A549 (cell line): Measurements from ENCODE around the gene FGFR4. TPM values are rescaled to one million over a fixed set of nuclear protein-coding genes. Genes with fewer than 3 reads are reported as not detected.
A peak's percentile ranks its signal among the peaks of the same experiment; 100 is the strongest.

Experiments used
- ATAC-seq, 2 experiments: fragments of 200-7000 bp in 1 of 2; fragments of >200 bp in 1 of 2; cut with Nextera tagmentation in 1 of 2; cut with Tn5 transposase in 1 of 2; 3 replicates each; pipeline versions ENCODE4 v1.8.0 to v1.9.1; 2018 to 2020; ENCODE audit warnings: mild to moderate bottlenecking in 1 of 2, moderate library complexity in 1 of 2
- CTCF ChIA-PET: fragments of 300-600 bp; sonication (Branson Sonifier 250); formaldehyde crosslinking; extraction: SDS; loops from one replicate; lab custom pipeline; 2021; ENCODE audit warnings: antibody characterized with exemption, inconsistent platforms; lab: Yijun Ruan, JAX
- POLR2A ChIA-PET: fragments of 350-600 bp; formaldehyde crosslinking; extraction: SDS; loops from one replicate; lab custom pipeline; 2021; ENCODE audit warnings: antibody characterized with exemption, inconsistent platforms; lab: Yijun Ruan, JAX
- DNase-seq, 2 experiments: peaks; one replicate each; pipeline versions ENCODE4 v3.0.0 to v3.0.0-alpha.2; 2011 to 2016; ENCODE audit warnings: low read depth in 1 of 2, low spot score in 1 of 2
- FAIRE-seq: peaks from 2 replicates; lab custom pipeline; 2011; peaks lifted over from hg19 to GRCh38; lab: Jason Lieb, UNC
- H3K27ac ChIP-seq, 2 experiments: fragments of >200 bp; sonication (Bioruptor Twin); formaldehyde crosslinking; 3 replicates each; pipeline ENCODE4 v1.5.1; 2016 to 2017
- H3K4me1 ChIP-seq: fragments of >200 bp; sonication (Bioruptor Twin); formaldehyde crosslinking; 3 replicates; pipeline ENCODE4 v1.6.1; 2016
- H3K4me2 ChIP-seq: fragments of >200 bp; sonication (Bioruptor Twin); formaldehyde crosslinking; 3 replicates; pipeline ENCODE4 v1.6.1; 2016
- H3K4me3 ChIP-seq: fragments of >200 bp; sonication (Bioruptor Twin); formaldehyde crosslinking; 3 replicates; pipeline ENCODE4 v1.5.1; 2016
- H3K9me3 ChIP-seq: fragments of >200 bp; sonication (Bioruptor Twin); formaldehyde crosslinking; 3 replicates; pipeline ENCODE4 v1.6.1; 2016
- ATOH8 ChIP-seq: fragments of 250-450 bp; sonication (Bioruptor Pico); IDR thresholded peaks from 2 replicates; pipeline ENCODE4 v1.5.0; 2020; ENCODE audit warnings: low read depth, mild to moderate bottlenecking, moderate library complexity
- BCL3 ChIP-seq: fragments of >200 bp; sonication (Bioruptor Twin); formaldehyde crosslinking; IDR thresholded peaks from 3 replicates; pipeline ENCODE4 v1.6.1; 2016
- CBX8 ChIP-seq: fragments of 200-600 bp; sonication (generic); IDR thresholded peaks from 2 replicates; pipeline ENCODE4 v1.6.1; 2016
- CEBPB ChIP-seq, 2 experiments: fragments of >200 bp in 1 of 2; sonication (Bioruptor Twin) in 1 of 2; formaldehyde crosslinking in 1 of 2; IDR thresholded peaks; 2 replicates each; pipeline ENCODE4 v1.6.1; 2012 to 2016
- CHD2 ChIP-seq: fragments of 150-350 bp; IDR thresholded peaks from 2 replicates; pipeline ENCODE4 v1.6.1; 2014; ENCODE audit warnings: low read length; ENCODE audit not compliant: partially characterized antibody
- FOSL2 ChIP-seq, 2 experiments: fragments of 450-650 bp in 1 of 2; fragments of >200 bp in 1 of 2; sonication (Bioruptor Twin) in 1 of 2; formaldehyde crosslinking; IDR thresholded peaks; 2 replicates each; pipeline versions ENCODE4 v1.5.0 to v1.6.1; 2016 to 2020; ENCODE audit warnings: mild to moderate bottlenecking in 1 of 2, moderate library complexity in 1 of 2
- FOXS1 ChIP-seq: fragments of 250-450 bp; sonication (Bioruptor Pico); IDR thresholded peaks from 2 replicates; pipeline ENCODE4 v1.5.0; 2020; ENCODE audit warnings: mild to moderate bottlenecking, moderate library complexity
- GATA3 ChIP-seq: IDR thresholded peaks from 2 replicates; pipeline ENCODE4 v1.6.1; 2012; ENCODE audit warnings: borderline replicate concordance
- HOXA7 ChIP-seq: fragments of 250-450 bp; sonication (Bioruptor Pico); IDR thresholded peaks from 2 replicates; pipeline ENCODE4 v1.5.0; 2020; ENCODE audit warnings: mild to moderate bottlenecking, moderate library complexity
- HOXB5 ChIP-seq: fragments of 250-450 bp; sonication (Bioruptor Pico); IDR thresholded peaks from 2 replicates; pipeline ENCODE4 v1.5.0; 2020; ENCODE audit warnings: mild to moderate bottlenecking, moderate library complexity
- JUN ChIP-seq, 2 experiments: fragments of >200 bp; sonication (Bioruptor Twin); formaldehyde crosslinking; IDR thresholded peaks; 2 replicates in 1 of 2; 3 replicates in 1 of 2; pipeline ENCODE4 v1.6.1; 2016 to 2017
- KDM1A ChIP-seq: fragments of 200-600 bp; sonication (generic); IDR thresholded peaks from 2 replicates; pipeline ENCODE4 v1.6.1; 2016; ENCODE audit warnings: low read depth, mild to moderate bottlenecking
- NR3C1 ChIP-seq: fragments of >200 bp; sonication (Bioruptor Twin); formaldehyde crosslinking; IDR thresholded peaks from 3 replicates; pipeline ENCODE4 v1.6.1; 2017
- PHF8 ChIP-seq: fragments of 200-600 bp; sonication (generic); IDR thresholded peaks from 2 replicates; pipeline ENCODE4 v1.6.1; 2016; ENCODE audit warnings: low read depth, mild to moderate bottlenecking, antibody characterized with exemption, moderate library complexity, borderline replicate concordance
- POLR2A ChIP-seq: IDR thresholded peaks from 2 replicates; pipeline ENCODE4 v1.6.1; 2012; ENCODE audit warnings: mild to moderate bottlenecking, low read length
- POLR2AphosphoS2 ChIP-seq: conservative IDR thresholded peaks from 2 replicates; pipeline ENCODE4 v1.6.1; 2012; ENCODE audit warnings: low read length, improper control_type of control experiment, inconsistent platforms
- RAD21 ChIP-seq, 2 experiments: fragments of >200 bp in 1 of 2; sonication (Bioruptor Twin) in 1 of 2; formaldehyde crosslinking in 1 of 2; IDR thresholded peaks in 1 of 2; conservative IDR thresholded peaks in 1 of 2; 2 replicates in 1 of 2; 3 replicates in 1 of 2; pipeline ENCODE4 v1.6.1; 2012 to 2018; ENCODE audit warnings: inconsistent platforms in 1 of 2
- RARB ChIP-seq: fragments of 250-450 bp; sonication (Bioruptor Pico); IDR thresholded peaks from 2 replicates; pipeline ENCODE4 v1.8.0; 2021; ENCODE audit warnings: mild to moderate bottlenecking, moderate library complexity
- RCOR1 ChIP-seq: fragments of 150-350 bp; IDR thresholded peaks from 2 replicates; pipeline ENCODE4 v1.6.1; 2014; ENCODE audit warnings: antibody characterized with exemption, low read length, low read depth
- REST ChIP-seq: fragments of 200-600 bp; sonication (generic); IDR thresholded peaks from 2 replicates; pipeline ENCODE4 v1.6.1; 2016; ENCODE audit warnings: antibody characterized with exemption, mild to moderate bottlenecking, moderate library complexity
- RFX5 ChIP-seq: fragments of 450-650 bp; IDR thresholded peaks from 2 replicates; pipeline ENCODE4 v1.7.1; 2014; ENCODE audit warnings: antibody characterized with exemption, mild to moderate bottlenecking, moderate library complexity
- RNF2 ChIP-seq: fragments of 200-600 bp; sonication (generic); IDR thresholded peaks from 2 replicates; pipeline ENCODE4 v1.6.1; 2016; ENCODE audit warnings: low read depth, mild to moderate bottlenecking, antibody characterized with exemption, moderate library complexity, borderline replicate concordance
- TFCP2L1 ChIP-seq: fragments of 250-450 bp; sonication (Bioruptor Pico); IDR thresholded peaks from 2 replicates; pipeline ENCODE4 v1.5.0; 2021; ENCODE audit warnings: mild to moderate bottlenecking
- ZC3H11A ChIP-seq: fragments of 450-650 bp; IDR thresholded peaks from 2 replicates; pipeline ENCODE4 v1.6.1; 2014; ENCODE audit warnings: antibody characterized with exemption, mild to moderate bottlenecking
- ZFP36 ChIP-seq: fragments of 450-650 bp; IDR thresholded peaks from 2 replicates; pipeline ENCODE4 v1.6.1; 2014; ENCODE audit warnings: borderline replicate concordance; ENCODE audit not compliant: partially characterized antibody
- ZNF302 ChIP-seq: fragments of 250-450 bp; sonication (Bioruptor Pico); IDR thresholded peaks from 2 replicates; pipeline ENCODE4 v1.9.0; 2021; ENCODE audit warnings: inconsistent platforms, mild to moderate bottlenecking, moderate library complexity
- WGBS: methylation state at CpG from one replicate; pipeline ENCODE4 v1.1.6; 2017; ENCODE audit errors: missing lambda C conversion rate; 5-methylcytosine and 5-hydroxymethylcytosine counted together
- polyA plus RNA-seq, 4 experiments: library from polyadenylated mRNA; depleted of rRNA in 3 of 4; stranded (reverse); fragments of >200 nt; fragmentation: RNase III in 1 of 4; extraction: RNeasy Plus Mini Kit Qiagen cat#74134 plus additional on column Dnase treatment in 1 of 4; gene quantifications; 2 replicates in 3 of 4; 3 replicates in 1 of 4; pipeline ENCODE4 v1.2.3, GENCODE V29; 2011 to 2017
- TF ChIP-seq, protein P1 (sequence below): fragments of 250-450 bp; sonication (Bioruptor Pico); IDR thresholded peaks from 2 replicates; pipeline ENCODE4 v1.5.0; 2021; ENCODE audit warnings: mild to moderate bottlenecking, moderate library complexity, borderline replicate concordance
- TF ChIP-seq, protein P2 (sequence below): IDR thresholded peaks from 2 replicates; pipeline ENCODE4 v1.6.1; 2012
- TF ChIP-seq, protein P3 (sequence below): IDR thresholded peaks from 2 replicates; pipeline ENCODE4 v1.6.1; 2012
- TF ChIP-seq, protein P4 (sequence below): IDR thresholded peaks from 2 replicates; pipeline ENCODE4 v1.6.1; 2012; ENCODE audit warnings: low read depth, borderline replicate concordance

Gene FGFR4
- polyA plus RNA-seq, 2 of the 4 experiments (the other 2 are of a cell fraction), result 31.8 to 45.2 TPM

GRCh38 chr5:177133853-177134696 is 47.4 kb downstream of the FGFR4 start:
- ChIA-PET POLR2A (interaction anchor here (1.0 to 1.3 kb wide), 2 partner anchors 20 to 60 kb away, joined by 3 read pairs; no protein-coding TSS in a partner anchor), CTCF (interaction anchor here (0.6 to 16.4 kb wide), 4 partner anchors 10 to 39 kb away, joined by 3 to 168 read pairs (median 3); no protein-coding TSS in a partner anchor)
- 0% methylated on average over 18 of the region's 83 CpGs for WGBS
- FAIRE-seq (no peak), ATAC-seq (peak; percentile 56 to 75), DNase-seq (peak; percentile 38 to 63)
- no peaks in the 10 kb centered on the region for H3K9me3 ChIP-seq
- H3K27ac ChIP-seq, result peak overlapping the region; percentile 94 to 96
- H3K4me2 ChIP-seq, result peak overlapping the region; percentile 92
- peaks cover 31% of the 10 kb centered on the region for H3K4me1 ChIP-seq
- H3K4me3 ChIP-seq, result peak overlapping the region; percentile 80
- TF ChIP-seq, protein P1, sequence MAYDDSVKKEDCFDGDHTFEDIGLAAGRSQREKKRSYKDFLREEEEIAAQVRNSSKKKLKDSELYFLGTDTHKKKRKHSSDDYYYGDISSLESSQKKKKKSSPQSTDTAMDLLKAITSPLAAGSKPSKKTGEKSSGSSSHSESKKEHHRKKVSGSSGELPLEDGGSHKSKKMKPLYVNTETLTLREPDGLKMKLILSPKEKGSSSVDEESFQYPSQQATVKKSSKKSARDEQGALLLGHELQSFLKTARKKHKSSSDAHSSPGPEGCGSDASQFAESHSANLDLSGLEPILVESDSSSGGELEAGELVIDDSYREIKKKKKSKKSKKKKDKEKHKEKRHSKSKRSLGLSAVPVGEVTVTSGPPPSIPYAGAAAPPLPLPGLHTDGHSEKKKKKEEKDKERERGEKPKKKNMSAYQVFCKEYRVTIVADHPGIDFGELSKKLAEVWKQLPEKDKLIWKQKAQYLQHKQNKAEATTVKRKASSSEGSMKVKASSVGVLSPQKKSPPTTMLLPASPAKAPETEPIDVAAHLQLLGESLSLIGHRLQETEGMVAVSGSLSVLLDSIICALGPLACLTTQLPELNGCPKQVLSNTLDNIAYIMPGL (CRISPR knock-in tag), result peak; percentile 73
- TF ChIP-seq CBX8 (no peak), RAD21 (conservative IDR thresholded peaks at IDR 0.05 in 1 of 2, IDR thresholded peaks at IDR 0.05 in 1 of 2) (no peak), ZFP36 (no peak), HOXB5 (CRISPR knock-in tag) (no peak), RFX5 (no peak), RARB (CRISPR knock-in tag) (no peak), ZC3H11A (no peak), PHF8 (peak; percentile 87), HOXA7 (CRISPR knock-in tag) (no peak), JUN (IDR thresholded peaks at IDR 0.05) (peak in 1 of 2 experiments; percentile 64; a peak in 3 of 5 replicates), POLR2AphosphoS2 (no peak), RNF2 (peak; percentile 27; the same call in 1 of the 2 replicates), ZNF302 (CRISPR knock-in tag) (no peak), ATOH8 (CRISPR knock-in tag) (no peak), KDM1A (no peak), RCOR1 (no peak), GATA3 (no peak), NR3C1 (no peak), TFCP2L1 (CRISPR knock-in tag) (no peak), CHD2 (no peak), POLR2A (peak; percentile 17; the same call in 1 of the 2 replicates), FOSL2 (IDR thresholded peaks at IDR 0.05) (no peak), FOSL2 (CRISPR knock-in tag; IDR thresholded peaks at IDR 0.05) (no peak), REST (no peak), FOXS1 (no peak), BCL3 (0 out of 3 replicates have a peak, but pooled peaks have one; percentile 29), CEBPB (IDR thresholded peaks at IDR 0.05) (no peak)
- TF ChIP-seq, protein P2, sequence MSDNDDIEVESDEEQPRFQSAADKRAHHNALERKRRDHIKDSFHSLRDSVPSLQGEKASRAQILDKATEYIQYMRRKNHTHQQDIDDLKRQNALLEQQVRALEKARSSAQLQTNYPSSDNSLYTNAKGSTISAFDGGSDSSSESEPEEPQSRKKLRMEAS, result no peak; the same call in none of the 2 replicates
- TF ChIP-seq, protein P3, sequence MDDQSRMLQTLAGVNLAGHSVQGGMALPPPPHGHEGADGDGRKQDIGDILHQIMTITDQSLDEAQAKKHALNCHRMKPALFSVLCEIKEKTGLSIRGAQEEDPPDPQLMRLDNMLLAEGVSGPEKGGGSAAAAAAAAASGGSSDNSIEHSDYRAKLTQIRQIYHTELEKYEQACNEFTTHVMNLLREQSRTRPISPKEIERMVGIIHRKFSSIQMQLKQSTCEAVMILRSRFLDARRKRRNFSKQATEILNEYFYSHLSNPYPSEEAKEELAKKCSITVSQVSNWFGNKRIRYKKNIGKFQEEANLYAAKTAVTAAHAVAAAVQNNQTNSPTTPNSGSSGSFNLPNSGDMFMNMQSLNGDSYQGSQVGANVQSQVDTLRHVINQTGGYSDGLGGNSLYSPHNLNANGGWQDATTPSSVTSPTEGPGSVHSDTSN, result no peak
- TF ChIP-seq, protein P4, sequence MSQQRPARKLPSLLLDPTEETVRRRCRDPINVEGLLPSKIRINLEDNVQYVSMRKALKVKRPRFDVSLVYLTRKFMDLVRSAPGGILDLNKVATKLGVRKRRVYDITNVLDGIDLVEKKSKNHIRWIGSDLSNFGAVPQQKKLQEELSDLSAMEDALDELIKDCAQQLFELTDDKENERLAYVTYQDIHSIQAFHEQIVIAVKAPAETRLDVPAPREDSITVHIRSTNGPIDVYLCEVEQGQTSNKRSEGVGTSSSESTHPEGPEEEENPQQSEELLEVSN, result peak; percentile 75
